K562 (cell line): ENCODE measurements around the gene BCORL1. TPM values are rescaled to one million over a fixed set of nuclear protein-coding genes. Genes with fewer than 3 reads are reported as not detected.
A peak's percentile ranks its signal among the peaks of the same experiment; 100 is the strongest.

Experiments used
- CXXC5 ChIP-seq: fragments of 250-450 bp; sonication (Bioruptor Pico); IDR thresholded peaks from 2 replicates; pipeline ENCODE4 v1.8.0; 2022; ENCODE audit warnings: inconsistent platforms, mild to moderate bottlenecking, moderate library complexity
- ETV1 ChIP-seq: fragments of 450-650 bp; conservative IDR thresholded peaks from 2 replicates; pipeline ENCODE4 v1.6.1; 2016; ENCODE audit warnings: missing genetic modification characterization, control low read depth, low read depth, missing compliant biosample characterization
- GABPA ChIP-seq: fragments of 200-800 bp; sonication (Bioruptor generic); conservative IDR thresholded peaks from 2 replicates; pipeline ENCODE4 v1.6.1; 2016; ENCODE audit warnings: low read depth, missing genetic modification characterization, missing compliant biosample characterization
- KLF10 ChIP-seq: fragments of 250-450 bp; sonication (Bioruptor Pico); IDR thresholded peaks from 2 replicates; pipeline ENCODE4 v1.6.1; 2021; ENCODE audit warnings: matching md5 sums
- OTX1 ChIP-seq: fragments of 450-650 bp; formaldehyde crosslinking; IDR thresholded peaks from 2 replicates; pipeline ENCODE4 v1.4.0; 2022; ENCODE audit warnings: mild to moderate bottlenecking
- PHF20 ChIP-seq: fragments of 450-650 bp; IDR thresholded peaks from 2 replicates; pipeline ENCODE4 v1.6.1; 2018; ENCODE audit not compliant: partially characterized antibody
- POLR2G ChIP-seq: fragments of 200-400 bp; formaldehyde crosslinking; IDR thresholded peaks from 2 replicates; pipeline ENCODE4 v1.6.1; 2017; ENCODE audit warnings: low read depth, mild to moderate bottlenecking, antibody characterized with exemption, low read length, moderate library complexity
- SMARCA5 ChIP-seq: fragments of 450-650 bp; IDR thresholded peaks from 2 replicates; pipeline ENCODE4 v1.6.1; 2016
- TAF9B ChIP-seq: fragments of 450-650 bp; IDR thresholded peaks from 2 replicates; pipeline ENCODE4 v1.6.1; 2018; ENCODE audit warnings: mild to moderate bottlenecking; ENCODE audit not compliant: partially characterized antibody
- ZBTB40 ChIP-seq, 2 experiments: fragments of 450-650 bp in 1 of 2; sonication (generic) in 1 of 2; formaldehyde crosslinking in 1 of 2; IDR thresholded peaks; 2 replicates each; pipeline versions ENCODE4 v1.7.1 to v1.9.0; 2016 to 2022; ENCODE audit warnings: inconsistent platforms in 1 of 2, mild to moderate bottlenecking in 1 of 2, missing genetic modification reagents in 1 of 2
- ZNF584 ChIP-seq: fragments of 200-800 bp; sonication (Bioruptor generic); IDR thresholded peaks from 2 replicates; pipeline ENCODE4 v1.6.1; 2016; ENCODE audit warnings: low read depth, mild to moderate bottlenecking, missing genetic modification characterization, missing compliant biosample characterization
- polyA plus RNA-seq, 8 experiments: library from polyadenylated mRNA; depleted of rRNA in 4 of 8; stranded (reverse) in 5 of 8; unstranded in 3 of 8; fragments of >200 nt; fragmentation: Nextera tagmentation in 2 of 8; fragmentation: Illumina TruSeq in 1 of 8; extraction: Ambion mirVana in 2 of 8; extraction: Trizol in 1 of 8; gene quantifications; 2 replicates each; pipeline versions ENCODE4 v1.2.1 to v1.2.3, GENCODE V29; 2011 to 2014; ENCODE audit warnings: inconsistent platforms in 1 of 8, missing spikeins in 1 of 8
- total RNA-seq, 7 experiments: library from RNA; depleted of rRNA in 6 of 7; stranded (reverse); fragments of >200 nt in 6 of 7; fragmentation: Illumina TruSeq in 2 of 7; extraction: Trizol in 2 of 7; gene quantifications; 2 replicates each; pipeline versions ENCODE4 v1.2.1 to v1.2.3, GENCODE V29; 2011 to 2021; ENCODE audit warnings: low replicate concordance in 1 of 7
- TF ChIP-seq, protein P1 (sequence below): sonication (generic); formaldehyde crosslinking; IDR thresholded peaks from 2 replicates; pipeline ENCODE4 v1.8.1; 2023; ENCODE audit warnings: mild to moderate bottlenecking, missing genetic modification reagents
- TF ChIP-seq, protein P2 (sequence below): sonication (generic); formaldehyde crosslinking; IDR thresholded peaks from 2 replicates; pipeline ENCODE4 v1.8.1; 2023; ENCODE audit warnings: mild to moderate bottlenecking, missing genetic modification reagents, moderate library complexity

BCORL1 gene
- total and polyA plus RNA-seq, 9 of the 15 experiments (the other 6 are each of a cell fraction or from before 2014, with no cell fraction given) = 0.48 to 29.6 (median 2.1) TPM

DNA sequence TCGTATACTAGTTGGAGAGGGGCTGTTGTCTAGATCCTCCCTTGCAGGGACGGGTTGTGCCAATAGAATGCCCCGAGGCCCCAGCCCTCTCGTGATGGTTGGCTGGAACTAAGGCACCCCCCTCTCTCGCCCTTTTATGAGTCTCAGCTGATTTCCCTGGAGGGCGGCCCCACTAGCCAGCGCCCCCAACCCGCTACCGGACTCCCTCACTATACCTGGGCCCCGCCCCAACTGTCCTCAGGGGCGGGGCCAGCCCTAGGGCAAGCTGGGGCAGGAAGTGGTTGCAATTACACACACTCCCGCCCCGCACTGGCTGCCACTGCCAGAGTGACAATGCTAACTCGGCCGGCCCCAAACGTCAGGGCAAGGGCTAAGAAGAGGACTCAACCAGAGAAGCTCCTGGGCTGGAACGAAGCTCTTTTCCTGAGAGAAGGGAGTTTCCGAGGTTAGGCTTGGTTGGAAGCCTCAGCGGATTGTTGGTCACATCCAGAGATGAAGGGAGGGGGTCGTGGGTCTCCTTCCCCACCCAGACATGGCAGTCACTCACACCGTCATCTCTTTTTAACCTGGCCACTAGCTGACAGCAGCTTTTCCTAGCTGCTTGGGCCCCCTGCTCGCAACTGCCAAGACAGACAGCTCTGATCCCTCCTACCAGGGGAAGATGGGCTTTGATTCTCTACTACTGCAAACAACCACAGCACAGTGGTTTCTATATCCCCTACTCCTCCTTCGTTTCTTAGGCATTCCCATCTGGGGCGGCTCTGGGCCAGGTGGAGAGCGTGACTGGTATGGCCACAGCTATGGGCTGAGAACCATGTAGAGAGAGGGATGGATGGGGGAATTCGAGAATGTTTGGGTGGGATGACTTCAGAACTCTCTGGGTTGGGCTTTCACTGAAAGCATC is 21.0 kb upstream of the BCORL1 start (continued):
- 0 out of 2 replicates have a peak, but pooled peaks have one; percentile 25 for TF ChIP-seq ZBTB40 (IDR thresholded peaks at IDR 0.05)
- TF ChIP-seq ZBTB40 (CRISPR knock-in tag; IDR thresholded peaks at IDR 0.05) = no peak
- TF ChIP-seq TAF9B = peak; percentile 42
- no peak for TF ChIP-seq SMARCA5
- TF ChIP-seq, protein P1, sequence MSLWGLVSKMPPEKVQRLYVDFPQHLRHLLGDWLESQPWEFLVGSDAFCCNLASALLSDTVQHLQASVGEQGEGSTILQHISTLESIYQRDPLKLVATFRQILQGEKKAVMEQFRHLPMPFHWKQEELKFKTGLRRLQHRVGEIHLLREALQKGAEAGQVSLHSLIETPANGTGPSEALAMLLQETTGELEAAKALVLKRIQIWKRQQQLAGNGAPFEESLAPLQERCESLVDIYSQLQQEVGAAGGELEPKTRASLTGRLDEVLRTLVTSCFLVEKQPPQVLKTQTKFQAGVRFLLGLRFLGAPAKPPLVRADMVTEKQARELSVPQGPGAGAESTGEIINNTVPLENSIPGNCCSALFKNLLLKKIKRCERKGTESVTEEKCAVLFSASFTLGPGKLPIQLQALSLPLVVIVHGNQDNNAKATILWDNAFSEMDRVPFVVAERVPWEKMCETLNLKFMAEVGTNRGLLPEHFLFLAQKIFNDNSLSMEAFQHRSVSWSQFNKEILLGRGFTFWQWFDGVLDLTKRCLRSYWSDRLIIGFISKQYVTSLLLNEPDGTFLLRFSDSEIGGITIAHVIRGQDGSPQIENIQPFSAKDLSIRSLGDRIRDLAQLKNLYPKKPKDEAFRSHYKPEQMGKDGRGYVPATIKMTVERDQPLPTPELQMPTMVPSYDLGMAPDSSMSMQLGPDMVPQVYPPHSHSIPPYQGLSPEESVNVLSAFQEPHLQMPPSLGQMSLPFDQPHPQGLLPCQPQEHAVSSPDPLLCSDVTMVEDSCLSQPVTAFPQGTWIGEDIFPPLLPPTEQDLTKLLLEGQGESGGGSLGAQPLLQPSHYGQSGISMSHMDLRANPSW = no peak
- peak; percentile 81 for TF ChIP-seq GABPA (tag)
- no peak for TF ChIP-seq OTX1 (CRISPR knock-in tag)
- no peak for TF ChIP-seq PHF20
- TF ChIP-seq KLF10 (CRISPR knock-in tag) = no peak
- TF ChIP-seq CXXC5 (CRISPR knock-in tag) = peak; percentile 48
- TF ChIP-seq ZNF584 (CRISPR knock-in tag) = no peak
- TF ChIP-seq, protein P2, sequence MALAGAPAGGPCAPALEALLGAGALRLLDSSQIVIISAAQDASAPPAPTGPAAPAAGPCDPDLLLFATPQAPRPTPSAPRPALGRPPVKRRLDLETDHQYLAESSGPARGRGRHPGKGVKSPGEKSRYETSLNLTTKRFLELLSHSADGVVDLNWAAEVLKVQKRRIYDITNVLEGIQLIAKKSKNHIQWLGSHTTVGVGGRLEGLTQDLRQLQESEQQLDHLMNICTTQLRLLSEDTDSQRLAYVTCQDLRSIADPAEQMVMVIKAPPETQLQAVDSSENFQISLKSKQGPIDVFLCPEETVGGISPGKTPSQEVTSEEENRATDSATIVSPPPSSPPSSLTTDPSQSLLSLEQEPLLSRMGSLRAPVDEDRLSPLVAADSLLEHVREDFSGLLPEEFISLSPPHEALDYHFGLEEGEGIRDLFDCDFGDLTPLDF (CRISPR knock-in tag) = no peak
- TF ChIP-seq POLR2G = peak; percentile 89
- peak; percentile 66 for TF ChIP-seq ETV1
